A549 treated with AZD9567 at 1 μM for 4 hours (cell line): ENCODE results near the gene FN1. TPM values are rescaled to one million over a fixed set of nuclear protein-coding genes. Genes with fewer than 3 reads are reported as not detected.

Experiments used
- total RNA-seq: library from RNA; stranded (reverse); fragments of 200-300 nt; extraction: Qiagen RNA extraction; gene quantifications from 5 replicates; pipeline ENCODE4 v1.2.3, GENCODE V29; 2022; ENCODE audit not compliant: insufficient read depth

The FN1 gene
- total RNA-seq: 167 to 222 TPM (median 176 TPM) in 5 replicates

DNA sequence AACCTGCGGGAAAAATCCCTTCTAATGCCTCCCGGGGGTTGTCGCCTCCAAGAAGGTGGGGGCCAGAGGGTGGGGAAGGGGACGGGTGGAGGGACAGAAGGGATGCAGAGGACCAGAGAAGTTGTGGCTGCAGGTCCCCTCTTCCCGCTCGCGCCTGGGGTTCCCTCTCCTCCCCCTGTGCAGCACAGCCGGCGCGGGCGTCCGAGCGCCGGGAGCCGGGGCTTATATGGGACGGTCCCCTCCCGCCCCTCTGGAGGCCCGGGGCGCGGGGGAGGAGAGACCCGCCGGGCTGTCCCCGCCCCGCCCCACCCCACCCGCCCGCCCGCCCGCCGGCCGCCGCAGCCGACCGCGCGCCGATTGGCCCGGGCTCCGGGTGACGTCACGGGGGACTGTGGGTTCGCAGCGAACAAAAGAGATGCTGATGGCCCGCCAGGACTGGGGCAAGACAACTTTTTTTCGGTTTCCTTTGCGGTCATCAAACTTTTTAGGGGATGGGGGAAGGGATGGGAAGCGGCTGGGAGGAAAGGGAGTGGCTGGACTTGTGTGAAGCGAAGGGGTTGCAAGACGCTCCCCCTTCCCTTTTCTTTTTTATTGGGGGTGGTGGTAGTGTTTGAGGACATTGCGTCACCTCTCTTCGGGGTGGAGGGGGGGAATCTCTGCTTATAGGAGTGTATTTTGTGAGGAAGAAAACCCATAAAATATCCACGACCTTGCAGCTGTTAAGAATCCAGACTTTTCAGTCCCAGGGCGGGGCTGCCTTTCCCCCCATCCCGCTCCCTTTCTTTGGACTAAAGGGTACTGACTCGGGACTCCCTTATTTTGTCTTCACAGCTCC is at the start of gene FN1:
TSS of gene FN1 (minus strand) at position 199 of the 835 bp plus-strand sequence. CDS start 266 bp downstream, outside the sequence.

DNA sequence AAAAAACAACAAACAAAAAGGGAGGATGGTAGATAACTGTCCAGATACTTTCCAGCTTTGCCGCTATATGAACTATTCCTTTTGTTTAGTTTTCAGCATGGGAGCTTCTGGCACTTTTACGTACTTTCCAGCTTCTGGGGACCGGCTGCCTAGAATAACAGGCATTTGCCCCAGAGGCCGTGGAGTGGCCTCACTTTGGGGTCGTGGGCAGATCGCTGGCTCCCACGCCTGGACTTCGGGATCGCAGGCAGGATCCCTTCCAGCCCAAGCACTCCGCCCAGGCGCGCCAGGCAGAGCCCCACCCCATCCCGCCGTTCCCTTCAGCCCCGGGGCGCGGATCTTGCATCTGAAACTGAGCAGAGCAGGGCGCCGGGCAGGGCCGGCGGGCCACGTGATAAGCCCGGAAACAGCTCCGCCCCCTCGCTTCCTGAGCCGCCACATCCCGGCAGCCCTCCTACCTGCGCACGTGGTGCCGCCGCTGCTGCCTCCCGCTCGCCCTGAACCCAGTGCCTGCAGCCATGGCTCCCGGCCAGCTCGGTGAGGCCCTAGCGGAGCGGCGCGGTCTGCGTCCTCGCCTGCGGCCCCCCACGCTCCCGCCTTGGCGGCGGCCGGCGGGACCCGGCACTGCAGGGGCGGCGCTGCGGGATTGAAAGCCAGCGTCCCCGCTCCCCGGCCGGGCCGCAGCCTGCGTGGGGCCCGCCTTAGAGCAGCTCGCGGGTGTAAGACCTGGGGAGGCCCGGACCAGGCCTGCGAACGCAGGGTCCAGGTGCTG is 124.1 kb downstream of the FN1 start, which contains the start of gene ATIC:
TSS of gene ATIC (plus strand) at position 435 of the 772 bp plus-strand sequence. CDS start at position 519, 84 bp downstream.

Other genes starting within 250 kb of the FN1 start
- gene ATIC, start 124.0 kb downstream of the FN1 start, total RNA-seq: 186 to 227 TPM (median 202 TPM) in 5 replicates